ENCODE results near the gene AUTS2. TPM values are rescaled to one million over a fixed set of nuclear protein-coding genes. Genes with fewer than 3 reads are reported as not detected.

AUTS2 gene
- total and polyA plus RNA-seq, 2 of the 8 experiments (the other 6 are each of a cell fraction or from before 2014, with no cell fraction given) = 25.9 to 101 TPM

DNA sequence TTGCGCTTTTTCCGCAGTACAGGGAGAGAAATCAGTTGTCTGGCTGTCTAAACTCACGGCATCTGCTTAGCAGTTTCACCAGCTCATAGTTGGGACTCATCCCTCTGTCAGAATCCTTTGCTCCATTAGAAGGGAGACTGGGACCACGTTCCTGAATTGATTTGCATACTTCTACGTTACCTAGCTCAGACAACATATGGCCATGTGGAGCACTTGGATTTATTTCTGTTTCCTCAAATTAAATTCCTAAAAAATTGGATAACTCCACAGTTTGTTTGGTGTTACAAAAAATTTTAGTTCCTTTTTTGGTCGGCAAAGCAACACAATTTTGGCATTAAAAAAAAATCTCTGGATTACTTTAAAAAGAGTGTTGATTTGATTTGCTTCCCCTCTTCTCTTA is 614.0 kb downstream of the AUTS2 start:
- WGBS, 2 experiments (ENCODE audit: extremely low coverage in 1 of 2, insufficient coverage in 1 of 2, insufficient read length in 1 of 2, insufficient replicate concordance in 2 of 2, low coverage in 1 of 2, low lambda C conversion rate in 2 of 2, missing lambda C conversion rate in 1 of 2) = 82% methylated on average over 6 of the region's 6 CpGs; no CpG with 5 or more reads in 1 of the 2 experiments
- H4K5ac ChIP-seq (ENCODE audit: insufficient read length, low read depth, low read length) = no peak overlapping the region
- no peaks in the 10 kb centered on the region for H4K20me1 ChIP-seq (replicated peaks in 1 of 2; ENCODE audit: control insufficient read depth in 1 of 2, insufficient read depth in 2 of 2, low read length in 2 of 2)
- no peaks in the 10 kb centered on the region for H3K36me3 ChIP-seq (ENCODE audit: control insufficient read depth in 2 of 4, insufficient read depth in 4 of 4, low read length in 3 of 4)
- H3K4me3 ChIP-seq (ENCODE audit: extremely low read depth in 1 of 4, insufficient read depth in 2 of 4, low read depth in 3 of 4, low read length in 4 of 4) = no peak overlapping the region
- no peak overlapping the region for H3K56ac ChIP-seq (replicated peaks; ENCODE audit: insufficient read length, low read depth, low read length)
- no peaks in the 10 kb centered on the region for H3K4me1 ChIP-seq (replicated peaks in 1 of 4; ENCODE audit: control insufficient read depth in 3 of 4, insufficient read depth in 4 of 4, low read length in 3 of 4)
- no peak overlapping the region for H4K91ac ChIP-seq (replicated peaks; ENCODE audit: insufficient read length, low read length)
- no peak overlapping the region for H2AK5ac ChIP-seq (ENCODE audit: low read depth, low read length)
- no peak overlapping the region for H3K23ac ChIP-seq (ENCODE audit: insufficient read length)
- no peak overlapping the region for H3K9ac ChIP-seq (replicated peaks in 1 of 4; ENCODE audit: extremely low read depth in 1 of 4, low read depth in 3 of 4, low read length in 3 of 4)
- no peaks in the 10 kb centered on the region for H3K79me1 ChIP-seq (ENCODE audit: low read depth, low read length)
- H3K4ac ChIP-seq (replicated peaks; ENCODE audit: insufficient read length, low read depth, low read length) = no peak overlapping the region
- no peaks in the 10 kb centered on the region for H3K23me2 ChIP-seq (ENCODE audit: low read depth, low read length)
- no peak overlapping the region for H2BK5ac ChIP-seq (ENCODE audit: low read depth, low read length)
- H3K18ac ChIP-seq (ENCODE audit: extremely low read depth, low read length) = no peak overlapping the region
- no peak overlapping the region for H2AFZ ChIP-seq (ENCODE audit: low read length)
- H2BK120ac ChIP-seq (replicated peaks; ENCODE audit: low read depth, low read length) = no peak overlapping the region
- no peak overlapping the region for H3K4me2 ChIP-seq (ENCODE audit: insufficient read depth in 1 of 2, low read depth in 2 of 2, low read length in 2 of 2)
- ChIA-PET POLR2A (ENCODE audit: partially characterized antibody) (no interaction called here), CTCF (ENCODE audit: partially characterized antibody) (no interaction called here)
- no peak for DNase-seq (ENCODE audit: low read depth in 1 of 2, low spot score in 2 of 2)
- H3K14ac ChIP-seq (ENCODE audit: insufficient read length) = no peak overlapping the region
- H2BK12ac ChIP-seq (ENCODE audit: low read depth, low read length) = no peak overlapping the region
- no peaks in the 10 kb centered on the region for H3K27me3 ChIP-seq (replicated peaks in 1 of 4; ENCODE audit: control insufficient read depth in 3 of 4, extremely low read depth in 1 of 4, insufficient read depth in 3 of 4, low read length in 3 of 4)
- H4K8ac ChIP-seq (ENCODE audit: extremely low read depth, insufficient read depth, low read length) = no peak overlapping the region
- H2BK20ac ChIP-seq (ENCODE audit: low read length) = no peak overlapping the region
- no peak for FAIRE-seq
- TF ChIP-seq BRCA1 (IDR thresholded peaks at IDR 0.05; ENCODE audit: low read depth, low read length) = no peak
- TF ChIP-seq HDAC2 (IDR thresholded peaks at IDR 0.05; ENCODE audit: borderline replicate concordance in 1 of 2, low read depth in 2 of 2, low read length in 2 of 2) = no peak
- TF ChIP-seq, protein P1, sequence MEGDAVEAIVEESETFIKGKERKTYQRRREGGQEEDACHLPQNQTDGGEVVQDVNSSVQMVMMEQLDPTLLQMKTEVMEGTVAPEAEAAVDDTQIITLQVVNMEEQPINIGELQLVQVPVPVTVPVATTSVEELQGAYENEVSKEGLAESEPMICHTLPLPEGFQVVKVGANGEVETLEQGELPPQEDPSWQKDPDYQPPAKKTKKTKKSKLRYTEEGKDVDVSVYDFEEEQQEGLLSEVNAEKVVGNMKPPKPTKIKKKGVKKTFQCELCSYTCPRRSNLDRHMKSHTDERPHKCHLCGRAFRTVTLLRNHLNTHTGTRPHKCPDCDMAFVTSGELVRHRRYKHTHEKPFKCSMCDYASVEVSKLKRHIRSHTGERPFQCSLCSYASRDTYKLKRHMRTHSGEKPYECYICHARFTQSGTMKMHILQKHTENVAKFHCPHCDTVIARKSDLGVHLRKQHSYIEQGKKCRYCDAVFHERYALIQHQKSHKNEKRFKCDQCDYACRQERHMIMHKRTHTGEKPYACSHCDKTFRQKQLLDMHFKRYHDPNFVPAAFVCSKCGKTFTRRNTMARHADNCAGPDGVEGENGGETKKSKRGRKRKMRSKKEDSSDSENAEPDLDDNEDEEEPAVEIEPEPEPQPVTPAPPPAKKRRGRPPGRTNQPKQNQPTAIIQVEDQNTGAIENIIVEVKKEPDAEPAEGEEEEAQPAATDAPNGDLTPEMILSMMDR (IDR thresholded peaks at IDR 0.05; ENCODE audit: control extremely low read depth in 1 of 3, insufficient read depth in 1 of 3, low read depth in 1 of 3, low read length in 3 of 3) = no peak
- H3K9me3 ChIP-seq (ENCODE audit: insufficient read depth in 2 of 2, low read depth in 1 of 2, low read length in 1 of 2) = no peaks in the 10 kb centered on the region
- no peak overlapping the region for H2BK15ac ChIP-seq (ENCODE audit: low read length)
- no peaks in the 10 kb centered on the region for H3K79me2 ChIP-seq (ENCODE audit: control insufficient read depth in 1 of 2, insufficient read depth in 2 of 2, low read length in 2 of 2)
- no peak overlapping the region for H3K27ac ChIP-seq (ENCODE audit: low read depth, low read length)
